Stromal cell of bone marrow (primary cell): ENCODE results near the gene CACNG4.
"Not testable (repeated sequence)": the region's sequence is repeated elsewhere in the genome, so short reads cannot be mapped to it uniquely, and the experiment has no call there.

ENCODE experiments used
- DNase-seq: peaks from one replicate; pipeline ENCODE4 v3.0.0-alpha.2; 2012; ENCODE audit warnings: low read depth

The CACNG4 gene

GRCh38 chr17:67018471-67019434, 54.2 kb downstream of the CACNG4 start:
- DNase-seq = no peak

GRCh38 chr17:67019809-67020208, 55.3 kb downstream of the CACNG4 start:
- no peak for DNase-seq

- DNase-seq = no peak
Observed at GRCh38 chr17:67020293-67020766, 55.8 kb downstream of the CACNG4 start.

- DNase-seq = no peak
Observed at GRCh38 chr17:67021196-67021595, 56.7 kb downstream of the CACNG4 start.

- no peak for DNase-seq
Observed at GRCh38 chr17:67021743-67022450, 57.4 kb downstream of the CACNG4 start.

GRCh38 chr17:67022451-67022810, 57.9 kb downstream of the CACNG4 start:
- no peak for DNase-seq

- DNase-seq = no peak
Observed at GRCh38 chr17:67024736-67025135, 60.2 kb downstream of the CACNG4 start.

- no peak for DNase-seq
Observed at GRCh38 chr17:67025216-67025792, 60.8 kb downstream of the CACNG4 start.

GRCh38 chr17:67026341-67026740, 61.8 kb downstream of the CACNG4 start:
- DNase-seq = no peak

- DNase-seq = no peak
Observed at GRCh38 chr17:67027031-67027628, 62.6 kb downstream of the CACNG4 start.

- no peak for DNase-seq
Observed at GRCh38 chr17:67030641-67031040, 66.1 kb downstream of the CACNG4 start.

- no peak for DNase-seq
Observed at GRCh38 chr17:67032382-67032781, 67.9 kb downstream of the CACNG4 start.

- no peak for DNase-seq
Observed at GRCh38 chr17:67032985-67033384, 68.5 kb downstream of the CACNG4 start.

GRCh38 chr17:67033613-67034012, 69.1 kb downstream of the CACNG4 start:
- DNase-seq = no peak

- no peak for DNase-seq
Observed at GRCh38 chr17:67035131-67036083, 70.9 kb downstream of the CACNG4 start.

GRCh38 chr17:67038861-67039365, 74.4 kb downstream of the CACNG4 start:
- no peak for DNase-seq

GRCh38 chr17:67040652-67041051, 76.1 kb downstream of the CACNG4 start:
- DNase-seq = no peak

GRCh38 chr17:67041119-67041518, 76.6 kb downstream of the CACNG4 start:
- not testable (repeated sequence) for DNase-seq

GRCh38 chr17:67041531-67041930, 77.0 kb downstream of the CACNG4 start:
- no peak for DNase-seq

GRCh38 chr17:67041941-67042899, 77.7 kb downstream of the CACNG4 start:
- no peak for DNase-seq
